ENCODE data around the gene PHACTR1. TPM values are rescaled to one million over a fixed set of nuclear protein-coding genes. Genes with fewer than 3 reads are reported as not detected.

PHACTR1 gene
- total RNA-seq, 1 experiment from 2014 or later, result 15.5 TPM

DNA sequence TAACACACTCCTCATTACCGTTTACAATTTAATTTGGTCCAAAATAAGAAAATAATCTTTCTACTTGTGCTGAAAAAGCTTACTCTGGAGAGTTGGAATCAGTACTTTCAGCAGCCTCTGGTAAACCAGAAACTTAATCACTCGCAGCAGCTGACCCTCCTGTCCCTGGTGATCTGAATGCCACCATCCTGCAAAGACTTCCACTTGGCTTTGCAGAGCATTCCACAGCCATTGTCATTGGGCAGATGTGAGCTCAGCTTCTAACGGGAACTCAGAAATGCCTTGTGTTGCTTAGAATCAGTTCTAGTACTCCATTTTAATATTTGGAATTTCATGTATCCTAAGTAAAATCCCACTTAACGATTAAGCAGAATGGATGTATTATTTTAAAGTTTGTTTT lies 59.7 kb downstream of the PHACTR1 start:
- Mint-ChIP-seq H3K27me3 (ENCODE audit: low read depth) (no peaks in the 10 kb centered on the region), H3K4me1 (peaks cover 14% of the 10 kb centered on the region), H3K36me3 (no peaks in the 10 kb centered on the region), H3K4me3 (no peak overlapping the region), H3K27ac (no peak overlapping the region; the same call in 1 of the 2 replicates), H3K9me3 (no peaks in the 10 kb centered on the region)
- ChIA-PET CTCF (interaction anchor here (0.7 to 1.2 kb wide), 2 partner anchors 78 to 117 kb away, joined by 5 to 7 read pairs; no protein-coding TSS in a partner anchor), POLR2A (no interaction called here)
- peak; percentile 19 for DNase-seq (ENCODE audit: low spot score)
- ATAC-seq, result peak; percentile 69
- TF ChIP-seq SMAD4 (CRISPR knock-in tag; IDR thresholded peaks at IDR 0.05) (no peak), FOXP1 (CRISPR knock-in tag; IDR thresholded peaks at IDR 0.05; ENCODE audit: borderline replicate concordance) (no peak), NR3C1 (CRISPR knock-in tag; conservative IDR thresholded peaks at IDR 0.05; ENCODE audit: low read depth) (no peak), IRF2 (CRISPR knock-in tag; IDR thresholded peaks at IDR 0.05; ENCODE audit: borderline replicate concordance, low read depth) (no peak), EMX1 (CRISPR knock-in tag; IDR thresholded peaks at IDR 0.05) (no peak), SOX15 (CRISPR knock-in tag; IDR thresholded peaks at IDR 0.05) (no peak), ZNF219 (CRISPR knock-in tag; IDR thresholded peaks at IDR 0.05; ENCODE audit: borderline replicate concordance) (no peak), ESRRA (CRISPR knock-in tag; IDR thresholded peaks at IDR 0.05; ENCODE audit: borderline replicate concordance) (no peak), RORB (CRISPR knock-in tag; IDR thresholded peaks at IDR 0.05) (no peak)
- TF ChIP-seq, protein P1, sequence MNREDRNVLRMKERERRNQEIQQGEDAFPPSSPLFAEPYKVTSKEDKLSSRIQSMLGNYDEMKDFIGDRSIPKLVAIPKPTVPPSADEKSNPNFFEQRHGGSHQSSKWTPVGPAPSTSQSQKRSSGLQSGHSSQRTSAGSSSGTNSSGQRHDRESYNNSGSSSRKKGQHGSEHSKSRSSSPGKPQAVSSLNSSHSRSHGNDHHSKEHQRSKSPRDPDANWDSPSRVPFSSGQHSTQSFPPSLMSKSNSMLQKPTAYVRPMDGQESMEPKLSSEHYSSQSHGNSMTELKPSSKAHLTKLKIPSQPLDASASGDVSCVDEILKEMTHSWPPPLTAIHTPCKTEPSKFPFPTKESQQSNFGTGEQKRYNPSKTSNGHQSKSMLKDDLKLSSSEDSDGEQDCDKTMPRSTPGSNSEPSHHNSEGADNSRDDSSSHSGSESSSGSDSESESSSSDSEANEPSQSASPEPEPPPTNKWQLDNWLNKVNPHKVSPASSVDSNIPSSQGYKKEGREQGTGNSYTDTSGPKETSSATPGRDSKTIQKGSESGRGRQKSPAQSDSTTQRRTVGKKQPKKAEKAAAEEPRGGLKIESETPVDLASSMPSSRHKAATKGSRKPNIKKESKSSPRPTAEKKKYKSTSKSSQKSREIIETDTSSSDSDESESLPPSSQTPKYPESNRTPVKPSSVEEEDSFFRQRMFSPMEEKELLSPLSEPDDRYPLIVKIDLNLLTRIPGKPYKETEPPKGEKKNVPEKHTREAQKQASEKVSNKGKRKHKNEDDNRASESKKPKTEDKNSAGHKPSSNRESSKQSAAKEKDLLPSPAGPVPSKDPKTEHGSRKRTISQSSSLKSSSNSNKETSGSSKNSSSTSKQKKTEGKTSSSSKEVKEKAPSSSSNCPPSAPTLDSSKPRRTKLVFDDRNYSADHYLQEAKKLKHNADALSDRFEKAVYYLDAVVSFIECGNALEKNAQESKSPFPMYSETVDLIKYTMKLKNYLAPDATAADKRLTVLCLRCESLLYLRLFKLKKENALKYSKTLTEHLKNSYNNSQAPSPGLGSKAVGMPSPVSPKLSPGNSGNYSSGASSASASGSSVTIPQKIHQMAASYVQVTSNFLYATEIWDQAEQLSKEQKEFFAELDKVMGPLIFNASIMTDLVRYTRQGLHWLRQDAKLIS (CRISPR knock-in tag; IDR thresholded peaks at IDR 0.05; ENCODE audit: borderline replicate concordance), result no peak
- TF ChIP-seq, protein P2, sequence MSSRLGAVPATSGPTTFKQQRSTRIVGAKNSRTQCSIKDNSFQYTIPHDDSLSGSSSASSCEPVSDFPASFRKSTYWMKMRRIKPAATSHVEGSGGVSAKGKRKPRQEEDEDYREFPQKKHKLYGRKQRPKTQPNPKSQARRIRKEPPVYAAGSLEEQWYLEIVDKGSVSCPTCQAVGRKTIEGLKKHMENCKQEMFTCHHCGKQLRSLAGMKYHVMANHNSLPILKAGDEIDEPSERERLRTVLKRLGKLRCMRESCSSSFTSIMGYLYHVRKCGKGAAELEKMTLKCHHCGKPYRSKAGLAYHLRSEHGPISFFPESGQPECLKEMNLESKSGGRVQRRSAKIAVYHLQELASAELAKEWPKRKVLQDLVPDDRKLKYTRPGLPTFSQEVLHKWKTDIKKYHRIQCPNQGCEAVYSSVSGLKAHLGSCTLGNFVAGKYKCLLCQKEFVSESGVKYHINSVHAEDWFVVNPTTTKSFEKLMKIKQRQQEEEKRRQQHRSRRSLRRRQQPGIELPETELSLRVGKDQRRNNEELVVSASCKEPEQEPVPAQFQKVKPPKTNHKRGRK (CRISPR knock-in tag; IDR thresholded peaks at IDR 0.05; ENCODE audit: borderline replicate concordance), result no peak
- TF ChIP-seq, protein P3, sequence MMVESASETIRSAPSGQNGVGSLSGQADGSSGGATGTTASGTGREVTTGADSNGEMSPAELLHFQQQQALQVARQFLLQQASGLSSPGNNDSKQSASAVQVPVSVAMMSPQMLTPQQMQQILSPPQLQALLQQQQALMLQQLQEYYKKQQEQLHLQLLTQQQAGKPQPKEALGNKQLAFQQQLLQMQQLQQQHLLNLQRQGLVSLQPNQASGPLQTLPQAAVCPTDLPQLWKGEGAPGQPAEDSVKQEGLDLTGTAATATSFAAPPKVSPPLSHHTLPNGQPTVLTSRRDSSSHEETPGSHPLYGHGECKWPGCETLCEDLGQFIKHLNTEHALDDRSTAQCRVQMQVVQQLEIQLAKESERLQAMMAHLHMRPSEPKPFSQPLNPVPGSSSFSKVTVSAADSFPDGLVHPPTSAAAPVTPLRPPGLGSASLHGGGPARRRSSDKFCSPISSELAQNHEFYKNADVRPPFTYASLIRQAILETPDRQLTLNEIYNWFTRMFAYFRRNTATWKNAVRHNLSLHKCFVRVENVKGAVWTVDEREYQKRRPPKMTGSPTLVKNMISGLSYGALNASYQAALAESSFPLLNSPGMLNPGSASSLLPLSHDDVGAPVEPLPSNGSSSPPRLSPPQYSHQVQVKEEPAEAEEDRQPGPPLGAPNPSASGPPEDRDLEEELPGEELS (CRISPR knock-in tag; IDR thresholded peaks at IDR 0.05), result no peak
- TF ChIP-seq, protein P4, sequence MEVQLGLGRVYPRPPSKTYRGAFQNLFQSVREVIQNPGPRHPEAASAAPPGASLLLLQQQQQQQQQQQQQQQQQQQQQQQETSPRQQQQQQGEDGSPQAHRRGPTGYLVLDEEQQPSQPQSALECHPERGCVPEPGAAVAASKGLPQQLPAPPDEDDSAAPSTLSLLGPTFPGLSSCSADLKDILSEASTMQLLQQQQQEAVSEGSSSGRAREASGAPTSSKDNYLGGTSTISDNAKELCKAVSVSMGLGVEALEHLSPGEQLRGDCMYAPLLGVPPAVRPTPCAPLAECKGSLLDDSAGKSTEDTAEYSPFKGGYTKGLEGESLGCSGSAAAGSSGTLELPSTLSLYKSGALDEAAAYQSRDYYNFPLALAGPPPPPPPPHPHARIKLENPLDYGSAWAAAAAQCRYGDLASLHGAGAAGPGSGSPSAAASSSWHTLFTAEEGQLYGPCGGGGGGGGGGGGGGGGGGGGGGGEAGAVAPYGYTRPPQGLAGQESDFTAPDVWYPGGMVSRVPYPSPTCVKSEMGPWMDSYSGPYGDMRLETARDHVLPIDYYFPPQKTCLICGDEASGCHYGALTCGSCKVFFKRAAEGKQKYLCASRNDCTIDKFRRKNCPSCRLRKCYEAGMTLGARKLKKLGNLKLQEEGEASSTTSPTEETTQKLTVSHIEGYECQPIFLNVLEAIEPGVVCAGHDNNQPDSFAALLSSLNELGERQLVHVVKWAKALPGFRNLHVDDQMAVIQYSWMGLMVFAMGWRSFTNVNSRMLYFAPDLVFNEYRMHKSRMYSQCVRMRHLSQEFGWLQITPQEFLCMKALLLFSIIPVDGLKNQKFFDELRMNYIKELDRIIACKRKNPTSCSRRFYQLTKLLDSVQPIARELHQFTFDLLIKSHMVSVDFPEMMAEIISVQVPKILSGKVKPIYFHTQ (CRISPR knock-in tag; IDR thresholded peaks at IDR 0.05), result no peak
- TF ChIP-seq, protein P5, sequence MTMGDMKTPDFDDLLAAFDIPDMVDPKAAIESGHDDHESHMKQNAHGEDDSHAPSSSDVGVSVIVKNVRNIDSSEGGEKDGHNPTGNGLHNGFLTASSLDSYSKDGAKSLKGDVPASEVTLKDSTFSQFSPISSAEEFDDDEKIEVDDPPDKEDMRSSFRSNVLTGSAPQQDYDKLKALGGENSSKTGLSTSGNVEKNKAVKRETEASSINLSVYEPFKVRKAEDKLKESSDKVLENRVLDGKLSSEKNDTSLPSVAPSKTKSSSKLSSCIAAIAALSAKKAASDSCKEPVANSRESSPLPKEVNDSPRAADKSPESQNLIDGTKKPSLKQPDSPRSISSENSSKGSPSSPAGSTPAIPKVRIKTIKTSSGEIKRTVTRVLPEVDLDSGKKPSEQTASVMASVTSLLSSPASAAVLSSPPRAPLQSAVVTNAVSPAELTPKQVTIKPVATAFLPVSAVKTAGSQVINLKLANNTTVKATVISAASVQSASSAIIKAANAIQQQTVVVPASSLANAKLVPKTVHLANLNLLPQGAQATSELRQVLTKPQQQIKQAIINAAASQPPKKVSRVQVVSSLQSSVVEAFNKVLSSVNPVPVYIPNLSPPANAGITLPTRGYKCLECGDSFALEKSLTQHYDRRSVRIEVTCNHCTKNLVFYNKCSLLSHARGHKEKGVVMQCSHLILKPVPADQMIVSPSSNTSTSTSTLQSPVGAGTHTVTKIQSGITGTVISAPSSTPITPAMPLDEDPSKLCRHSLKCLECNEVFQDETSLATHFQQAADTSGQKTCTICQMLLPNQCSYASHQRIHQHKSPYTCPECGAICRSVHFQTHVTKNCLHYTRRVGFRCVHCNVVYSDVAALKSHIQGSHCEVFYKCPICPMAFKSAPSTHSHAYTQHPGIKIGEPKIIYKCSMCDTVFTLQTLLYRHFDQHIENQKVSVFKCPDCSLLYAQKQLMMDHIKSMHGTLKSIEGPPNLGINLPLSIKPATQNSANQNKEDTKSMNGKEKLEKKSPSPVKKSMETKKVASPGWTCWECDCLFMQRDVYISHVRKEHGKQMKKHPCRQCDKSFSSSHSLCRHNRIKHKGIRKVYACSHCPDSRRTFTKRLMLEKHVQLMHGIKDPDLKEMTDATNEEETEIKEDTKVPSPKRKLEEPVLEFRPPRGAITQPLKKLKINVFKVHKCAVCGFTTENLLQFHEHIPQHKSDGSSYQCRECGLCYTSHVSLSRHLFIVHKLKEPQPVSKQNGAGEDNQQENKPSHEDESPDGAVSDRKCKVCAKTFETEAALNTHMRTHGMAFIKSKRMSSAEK (CRISPR knock-in tag; IDR thresholded peaks at IDR 0.05; ENCODE audit: borderline replicate concordance), result no peak
- TF ChIP-seq, protein P6, sequence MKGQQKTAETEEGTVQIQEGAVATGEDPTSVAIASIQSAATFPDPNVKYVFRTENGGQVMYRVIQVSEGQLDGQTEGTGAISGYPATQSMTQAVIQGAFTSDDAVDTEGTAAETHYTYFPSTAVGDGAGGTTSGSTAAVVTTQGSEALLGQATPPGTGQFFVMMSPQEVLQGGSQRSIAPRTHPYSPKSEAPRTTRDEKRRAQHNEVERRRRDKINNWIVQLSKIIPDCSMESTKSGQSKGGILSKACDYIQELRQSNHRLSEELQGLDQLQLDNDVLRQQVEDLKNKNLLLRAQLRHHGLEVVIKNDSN (CRISPR knock-in tag; IDR thresholded peaks at IDR 0.05), result no peak
- TF ChIP-seq, protein P7, sequence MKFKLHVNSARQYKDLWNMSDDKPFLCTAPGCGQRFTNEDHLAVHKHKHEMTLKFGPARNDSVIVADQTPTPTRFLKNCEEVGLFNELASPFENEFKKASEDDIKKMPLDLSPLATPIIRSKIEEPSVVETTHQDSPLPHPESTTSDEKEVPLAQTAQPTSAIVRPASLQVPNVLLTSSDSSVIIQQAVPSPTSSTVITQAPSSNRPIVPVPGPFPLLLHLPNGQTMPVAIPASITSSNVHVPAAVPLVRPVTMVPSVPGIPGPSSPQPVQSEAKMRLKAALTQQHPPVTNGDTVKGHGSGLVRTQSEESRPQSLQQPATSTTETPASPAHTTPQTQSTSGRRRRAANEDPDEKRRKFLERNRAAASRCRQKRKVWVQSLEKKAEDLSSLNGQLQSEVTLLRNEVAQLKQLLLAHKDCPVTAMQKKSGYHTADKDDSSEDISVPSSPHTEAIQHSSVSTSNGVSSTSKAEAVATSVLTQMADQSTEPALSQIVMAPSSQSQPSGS (CRISPR knock-in tag; IDR thresholded peaks at IDR 0.05; ENCODE audit: borderline replicate concordance, low read depth), result no peak
- TF ChIP-seq, protein P8, sequence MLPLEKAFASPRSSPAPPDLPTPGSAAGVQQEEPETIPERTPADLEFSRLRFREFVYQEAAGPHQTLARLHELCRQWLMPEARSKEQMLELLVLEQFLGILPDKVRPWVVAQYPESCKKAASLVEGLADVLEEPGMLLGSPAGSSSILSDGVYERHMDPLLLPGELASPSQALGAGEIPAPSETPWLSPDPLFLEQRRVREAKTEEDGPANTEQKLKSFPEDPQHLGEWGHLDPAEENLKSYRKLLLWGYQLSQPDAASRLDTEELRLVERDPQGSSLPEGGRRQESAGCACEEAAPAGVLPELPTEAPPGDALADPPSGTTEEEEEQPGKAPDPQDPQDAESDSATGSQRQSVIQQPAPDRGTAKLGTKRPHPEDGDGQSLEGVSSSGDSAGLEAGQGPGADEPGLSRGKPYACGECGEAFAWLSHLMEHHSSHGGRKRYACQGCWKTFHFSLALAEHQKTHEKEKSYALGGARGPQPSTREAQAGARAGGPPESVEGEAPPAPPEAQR (CRISPR knock-in tag; IDR thresholded peaks at IDR 0.05), result no peak

Data from WTC11 (cell line).